ENCODE measurements around the gene FAM234B. TPM values are rescaled to one million over a fixed set of nuclear protein-coding genes. Genes with fewer than 3 reads are reported as not detected.
"Not testable (repeated sequence)": the region's sequence is repeated elsewhere in the genome, so short reads cannot be mapped to it uniquely, and the experiment has no call there.

The FAM234B gene
- total RNA-seq, 4 donors from 2014 or later = 1.2 to 6.7 (median 5.0) TPM

DNA sequence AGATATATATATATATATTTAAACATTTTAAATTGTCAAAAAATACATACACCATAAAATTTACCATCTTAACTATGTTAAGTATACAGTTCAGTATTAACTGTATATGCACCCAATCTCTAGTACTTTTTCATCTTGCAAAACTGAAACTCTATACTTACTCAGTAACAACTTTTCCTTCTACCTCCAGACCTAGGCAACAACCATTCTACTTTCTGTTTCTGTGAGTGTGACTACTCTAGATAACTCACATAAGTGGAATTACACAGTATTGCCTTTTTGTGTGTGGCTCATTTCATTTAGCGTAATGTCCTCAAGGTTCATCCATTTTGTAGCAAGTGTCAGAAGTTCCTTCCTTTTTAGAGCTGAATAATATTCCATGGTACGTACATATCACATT lies 8.2 kb downstream of the FAM234B start:
- intact Hi-C loops (cut with DNase I) = no loop called here
- H3K27ac ChIP-seq (replicated peaks in 1 of 4) = no peak overlapping the region
- no peak for TF ChIP-seq EP300 (IDR thresholded peaks at IDR 0.05)
- TF ChIP-seq POLR2A (IDR thresholded peaks at IDR 0.05; ENCODE audit: low read depth) = no peak
- no peak for TF ChIP-seq POLR2AphosphoS5 (IDR thresholded peaks at IDR 0.05)
- TF ChIP-seq, protein P1, sequence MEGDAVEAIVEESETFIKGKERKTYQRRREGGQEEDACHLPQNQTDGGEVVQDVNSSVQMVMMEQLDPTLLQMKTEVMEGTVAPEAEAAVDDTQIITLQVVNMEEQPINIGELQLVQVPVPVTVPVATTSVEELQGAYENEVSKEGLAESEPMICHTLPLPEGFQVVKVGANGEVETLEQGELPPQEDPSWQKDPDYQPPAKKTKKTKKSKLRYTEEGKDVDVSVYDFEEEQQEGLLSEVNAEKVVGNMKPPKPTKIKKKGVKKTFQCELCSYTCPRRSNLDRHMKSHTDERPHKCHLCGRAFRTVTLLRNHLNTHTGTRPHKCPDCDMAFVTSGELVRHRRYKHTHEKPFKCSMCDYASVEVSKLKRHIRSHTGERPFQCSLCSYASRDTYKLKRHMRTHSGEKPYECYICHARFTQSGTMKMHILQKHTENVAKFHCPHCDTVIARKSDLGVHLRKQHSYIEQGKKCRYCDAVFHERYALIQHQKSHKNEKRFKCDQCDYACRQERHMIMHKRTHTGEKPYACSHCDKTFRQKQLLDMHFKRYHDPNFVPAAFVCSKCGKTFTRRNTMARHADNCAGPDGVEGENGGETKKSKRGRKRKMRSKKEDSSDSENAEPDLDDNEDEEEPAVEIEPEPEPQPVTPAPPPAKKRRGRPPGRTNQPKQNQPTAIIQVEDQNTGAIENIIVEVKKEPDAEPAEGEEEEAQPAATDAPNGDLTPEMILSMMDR (IDR thresholded peaks at IDR 0.05) = no peak

DNA sequence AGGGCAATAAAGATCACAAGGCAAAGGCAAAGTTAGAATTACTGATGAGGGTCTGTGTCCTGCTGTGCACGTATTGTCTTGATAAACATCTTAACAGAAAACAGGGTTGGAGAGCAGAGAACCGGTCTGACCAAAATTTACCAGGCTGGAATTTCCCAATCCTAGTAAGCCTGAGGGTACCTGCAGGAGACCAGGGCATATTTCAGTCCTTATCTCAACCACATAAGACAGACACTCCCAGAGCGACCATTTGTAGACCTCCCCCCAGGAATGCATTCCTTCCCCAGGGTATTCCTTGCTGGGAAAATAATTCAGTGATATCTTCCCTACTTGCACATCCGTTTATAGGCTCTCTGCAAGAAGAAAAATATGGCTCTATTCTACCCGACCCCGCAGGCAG lies 9.4 kb downstream of the FAM234B start:
- peaks cover 0 to 15% (median 10%) of the 10 kb centered on the region in 4 donors for H3K36me3 ChIP-seq
- H3K4me1 ChIP-seq; DNase-seq (ENCODE audit: extremely low spot score); H3K4me3 ChIP-seq; intact Hi-C loops (cut with DNase I); H3K27me3 ChIP-seq; H3K9me3 ChIP-seq; H3K27ac ChIP-seq (replicated peaks in 1 of 4): not testable (repeated sequence)
- WGBS = 94% methylated on average over 6 of the region's 6 CpGs

More for the DNA sequence above, 8.2 kb downstream of the FAM234B start:
- Histone ChIP-seq H3K4me3 (no peak overlapping the region), H3K36me3 (peaks cover 0 to 10% (median 5%) of the 10 kb centered on the region in 4 donors), H3K4me1 (peaks cover 0 to 8% (median 5%) of the 10 kb centered on the region in 4 donors), H3K9me3 (peaks cover 0 to 5% (median 0%) of the 10 kb centered on the region in 4 donors), H3K27me3 (no peaks in the 10 kb centered on the region)
- DNase-seq (ENCODE audit: extremely low spot score) = no peak
- WGBS = 48% methylated on average over 2 of the region's 2 CpGs

DNA sequence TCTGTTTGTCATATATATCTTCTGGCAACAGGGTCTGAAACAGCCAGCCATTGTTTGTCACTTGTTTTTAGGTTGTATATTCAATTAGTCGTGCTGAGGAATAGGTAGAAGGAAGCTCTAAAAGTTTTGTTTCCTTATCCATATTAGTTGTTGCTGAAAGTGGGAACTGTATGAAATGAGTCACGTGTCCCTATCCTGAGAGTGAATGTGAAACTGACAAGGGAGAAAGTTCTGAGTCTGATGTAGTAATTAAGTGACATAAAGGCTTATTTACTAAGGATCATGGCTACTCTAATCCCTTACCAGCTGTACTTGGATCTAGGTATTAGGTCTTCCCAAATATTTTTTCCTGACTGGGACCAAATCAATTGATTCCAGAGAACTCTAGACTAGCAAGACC lies 16.4 kb downstream of the FAM234B start:
- Histone ChIP-seq H3K4me3 (no peak overlapping the region), H3K27ac (replicated peaks in 1 of 4) (no peak overlapping the region), H3K36me3 (peaks cover 4 to 58% (median 41%) of the 10 kb centered on the region in 4 donors), H3K27me3 (no peaks in the 10 kb centered on the region), H3K4me1 (no peaks in the 10 kb centered on the region), H3K9me3 (no peaks in the 10 kb centered on the region)
- 92% methylated on average over 2 of the region's 2 CpGs for WGBS
- intact Hi-C loops (cut with DNase I) = no loop called here
- TF ChIP-seq EP300 (IDR thresholded peaks at IDR 0.05) (no peak), POLR2A (IDR thresholded peaks at IDR 0.05; ENCODE audit: low read depth) (no peak), POLR2AphosphoS5 (IDR thresholded peaks at IDR 0.05) (no peak)
- TF ChIP-seq, protein P1 (IDR thresholded peaks at IDR 0.05) = no peak
- no peak for DNase-seq (ENCODE audit: extremely low spot score)

DNA sequence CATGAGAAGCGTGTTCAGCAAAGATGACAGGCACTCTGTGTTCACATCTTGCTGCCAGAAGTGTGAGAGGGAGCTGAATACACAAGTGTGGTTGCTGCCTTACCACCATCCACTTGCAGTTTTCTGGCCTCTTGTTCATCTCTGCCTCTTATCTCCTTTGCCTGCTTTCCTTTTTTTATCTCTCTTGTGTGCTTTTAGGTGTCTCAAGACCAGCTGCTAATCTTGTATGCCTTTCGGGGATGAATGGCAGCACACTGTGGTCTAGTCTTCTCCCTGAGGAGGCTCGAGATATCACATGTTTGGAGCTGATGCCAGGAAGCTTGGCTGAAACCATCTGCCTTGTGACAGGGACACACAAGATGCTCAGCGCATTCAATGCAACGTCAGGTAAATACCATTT lies 17.2 kb downstream of the FAM234B start:
- TF ChIP-seq EP300 (IDR thresholded peaks at IDR 0.05) (no peak), POLR2AphosphoS5 (IDR thresholded peaks at IDR 0.05) (no peak), POLR2A (IDR thresholded peaks at IDR 0.05; ENCODE audit: low read depth) (no peak)
- TF ChIP-seq, protein P1 (IDR thresholded peaks at IDR 0.05) = no peak
- intact Hi-C loops (cut with DNase I) = no loop called here
- WGBS = 93% methylated on average over 5 of the region's 5 CpGs
- H3K27me3 ChIP-seq = no peaks in the 10 kb centered on the region
- DNase-seq (ENCODE audit: extremely low spot score) = no peak
- H3K4me3 ChIP-seq = no peak overlapping the region
- H3K36me3 ChIP-seq = peaks cover 4 to 51% (median 42%) of the 10 kb centered on the region in 4 donors
- H3K9me3 ChIP-seq = no peaks in the 10 kb centered on the region
- no peak overlapping the region for H3K27ac ChIP-seq (replicated peaks in 1 of 4)
- no peaks in the 10 kb centered on the region for H3K4me1 ChIP-seq

DNA sequence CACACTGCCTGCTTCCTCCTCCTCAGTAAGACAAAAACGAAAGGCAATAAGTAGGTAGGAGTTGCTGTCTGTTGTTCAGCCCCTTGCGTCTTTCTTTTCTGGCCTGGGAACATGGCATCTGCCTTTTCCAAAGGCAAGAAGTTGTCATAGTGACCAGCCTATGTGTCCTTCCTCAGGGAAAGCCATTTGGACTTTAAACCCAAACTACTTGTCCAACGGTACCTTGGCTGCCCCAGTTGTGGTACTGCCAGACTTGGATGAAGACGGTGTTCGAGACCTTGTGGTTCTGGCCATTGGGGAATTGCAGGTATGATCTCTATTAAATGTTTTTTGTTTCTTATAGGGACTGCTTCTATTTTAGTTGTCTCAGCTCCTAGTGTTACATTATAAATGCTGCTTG lies 18.5 kb downstream of the FAM234B start:
- Histone ChIP-seq H3K9me3 (no peaks in the 10 kb centered on the region), H3K36me3 (peaks cover 4 to 63% (median 50%) of the 10 kb centered on the region in 4 donors), H3K4me3 (no peak overlapping the region), H3K27me3 (no peaks in the 10 kb centered on the region), H3K4me1 (no peaks in the 10 kb centered on the region), H3K27ac (replicated peaks in 1 of 4) (no peak overlapping the region)
- TF ChIP-seq, protein P1 (IDR thresholded peaks at IDR 0.05) = no peak
- no peak for TF ChIP-seq POLR2AphosphoS5 (IDR thresholded peaks at IDR 0.05)
- TF ChIP-seq EP300 (IDR thresholded peaks at IDR 0.05) = no peak
- TF ChIP-seq POLR2A (IDR thresholded peaks at IDR 0.05; ENCODE audit: low read depth) = no peak
- no peak for DNase-seq (ENCODE audit: extremely low spot score)
- intact Hi-C loops (cut with DNase I) = no loop called here
- 96% methylated on average over 5 of the region's 5 CpGs for WGBS

Data from esophagus muscularis mucosa (tissue), 4 donors.